ENCODE data around the gene ATP8A2.

DNA sequence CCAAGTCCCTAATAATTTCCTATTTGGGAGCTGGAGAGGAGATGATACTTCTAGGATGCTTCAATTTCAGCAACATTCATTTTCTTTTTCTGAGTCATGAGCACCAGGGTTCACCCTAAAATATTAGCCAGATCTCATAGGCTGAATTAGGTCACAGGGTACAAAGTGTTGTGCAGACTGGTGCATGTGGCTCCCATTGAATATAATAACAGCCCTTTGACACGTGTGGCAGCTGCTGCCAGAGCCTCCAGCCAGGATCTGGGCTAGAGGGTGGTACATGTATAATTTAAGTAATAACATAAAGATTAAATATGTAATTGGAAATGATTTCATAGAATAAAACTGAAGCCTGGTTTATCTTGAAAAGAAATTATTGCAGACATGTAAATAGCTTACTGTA, 244.9 kb downstream of the ATP8A2 start:
- TF ChIP-seq, protein P1, sequence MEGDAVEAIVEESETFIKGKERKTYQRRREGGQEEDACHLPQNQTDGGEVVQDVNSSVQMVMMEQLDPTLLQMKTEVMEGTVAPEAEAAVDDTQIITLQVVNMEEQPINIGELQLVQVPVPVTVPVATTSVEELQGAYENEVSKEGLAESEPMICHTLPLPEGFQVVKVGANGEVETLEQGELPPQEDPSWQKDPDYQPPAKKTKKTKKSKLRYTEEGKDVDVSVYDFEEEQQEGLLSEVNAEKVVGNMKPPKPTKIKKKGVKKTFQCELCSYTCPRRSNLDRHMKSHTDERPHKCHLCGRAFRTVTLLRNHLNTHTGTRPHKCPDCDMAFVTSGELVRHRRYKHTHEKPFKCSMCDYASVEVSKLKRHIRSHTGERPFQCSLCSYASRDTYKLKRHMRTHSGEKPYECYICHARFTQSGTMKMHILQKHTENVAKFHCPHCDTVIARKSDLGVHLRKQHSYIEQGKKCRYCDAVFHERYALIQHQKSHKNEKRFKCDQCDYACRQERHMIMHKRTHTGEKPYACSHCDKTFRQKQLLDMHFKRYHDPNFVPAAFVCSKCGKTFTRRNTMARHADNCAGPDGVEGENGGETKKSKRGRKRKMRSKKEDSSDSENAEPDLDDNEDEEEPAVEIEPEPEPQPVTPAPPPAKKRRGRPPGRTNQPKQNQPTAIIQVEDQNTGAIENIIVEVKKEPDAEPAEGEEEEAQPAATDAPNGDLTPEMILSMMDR (IDR thresholded peaks at IDR 0.05; ENCODE audit: low read depth, low read length) = no peak
- TF ChIP-seq POLR2A (IDR thresholded peaks at IDR 0.05; ENCODE audit: extremely low read depth, insufficient read length) = no peak

Measured in NB4 (cell line).